Right lobe of liver (tissue), 6 donors: ENCODE data around the gene GTPBP3. TPM values are rescaled to one million over a fixed set of nuclear protein-coding genes. Genes with fewer than 3 reads are reported as not detected.

Experiments used
- ATAC-seq, 4 donors: fragments of 200-7000 bp; cut with Tn5 transposase; one replicate each; pipeline ENCODE4 v1.9.1; 2020; ENCODE audit warnings: mild to moderate bottlenecking in 4 of 4, moderate library complexity in 4 of 4
- DNase-seq, 3 donors: peaks; one replicate each; pipeline ENCODE4 v3.0.0-alpha.2; 2020
- H3K27ac ChIP-seq, 3 donors: fragments of 200-600 bp; one replicate each; pipeline ENCODE4 v1.8.0; 2022
- H3K27me3 ChIP-seq, 2 donors: fragments of 200-600 bp; one replicate each; pipeline ENCODE4 v1.8.0; 2022
- H3K36me3 ChIP-seq, 4 donors: fragments of 200-600 bp; sonication (generic) in 1 of 4; one replicate each; pipeline versions ENCODE4 v1.5.1 to v1.8.0; 2017 to 2022; ENCODE audit warnings: control low read depth in 1 of 4
- H3K4me1 ChIP-seq, 4 donors: fragments of 200-600 bp; sonication (generic) in 1 of 4; one replicate each; pipeline versions ENCODE4 v1.5.1 to v1.8.0; 2017 to 2022; ENCODE audit warnings: control low read depth in 1 of 4
- H3K4me3 ChIP-seq, 3 donors: fragments of 200-600 bp; one replicate each; pipeline ENCODE4 v1.8.0; 2022
- H3K9me3 ChIP-seq, 4 donors: fragments of 200-600 bp; sonication (generic) in 1 of 4; one replicate each; pipeline versions ENCODE4 v1.5.1 to v1.8.0; 2017 to 2022; ENCODE audit warnings: control low read depth in 1 of 4
- CTCF ChIP-seq, 4 donors: fragments of 200-600 bp in 3 of 4; fragments of 450-650 bp in 1 of 4; IDR thresholded peaks; one replicate each; pipeline versions ENCODE4 v1.5.1 to v1.8.0; 2016 to 2022; ENCODE audit warnings: antibody characterized with exemption in 4 of 4, mild to moderate bottlenecking in 2 of 4
- POLR2A ChIP-seq: fragments of 450-650 bp; IDR thresholded peaks from one replicate; pipeline ENCODE4 v1.6.1; 2017; ENCODE audit warnings: antibody characterized with exemption, mild to moderate bottlenecking
- WGBS: methylation state at CpG from one replicate; pipeline ENCODE4 v1.1.6; 2018; ENCODE audit warnings: low coverage, low lambda C conversion rate; ENCODE audit not compliant: insufficient coverage; ENCODE audit errors: missing lambda C conversion rate; 5-methylcytosine and 5-hydroxymethylcytosine counted together
- intact Hi-C, 2 donors: fragments of 100-400 bp; cut with DNase I; formaldehyde crosslinking; loops; one replicate each; pipeline versions ENCODE4 v1.11.2 to v1.14.1; 2022
- long read RNA-seq: library from polyadenylated mRNA; unstranded; transcript quantifications from one replicate; pipeline ENCODE4 v2.0.0, GENCODE V29; 2019
- total RNA-seq, 6 experiments: library from RNA; depleted of rRNA in 2 of 6; stranded (reverse); fragments of >200 nt in 2 of 6; fragmentation: NEBNext Ultra II Directional in 3 of 6; extraction: Animal tissue kit (Norgen Biotek cat#: 25700) in 3 of 6; gene quantifications; one replicate each; pipeline versions ENCODE4 v1.1.0 to v1.2.4, GENCODE V29; 2016 to 2023
- donor health status: DM: no; HTN: yes; CAD: no.
- donor health status: DM: no; HTN: no; CAD: no.
- donor health status: DM: no; HTN: no; CAD: no.
- donor health status: DM: no; HTN: yes; CAD: no.
- donor health status: DM: no; HTN: yes; CAD: no.

GTPBP3 gene
- 10 to 100 TPM; 10.3 to 23.6 (median 13.6) TPM for total RNA-seq
- long read RNA-seq, partial matches to known transcripts = 0 of 1 reads
- long read RNA-seq, other reads (novel, unspliced or antisense) = 0 of 1 reads

GRCh38 chr19:17336872-17337674, at the start of gene GTPBP3:
Gene GTPBP3 (plus strand): TSS chr19:17337553. CDS start chr19:17337612, 59 bp downstream.
- ATAC-seq = peak; percentile 78 to 87 (median 83)
- peak; percentile 96 to 97 (median 96) for DNase-seq
- WGBS = 0% methylated on average over 23 of the region's 41 CpGs
- TF ChIP-seq POLR2A (no peak), CTCF (IDR thresholded peaks at IDR 0.05) (no peak)
- Histone ChIP-seq H3K36me3 (no peaks in the 10 kb centered on the region), H3K27ac (peak within 1 kb of the TSS; percentile 77 to 78 (median 78)), H3K27me3 (no peaks in the 10 kb centered on the region), H3K4me1 (peaks cover 0 to 24% (median 5%) of the 10 kb centered on the region in 4 donors), H3K4me3 (peak within 1 kb of the TSS; percentile 63 to 73 (median 67)), H3K9me3 (no peaks in the 10 kb centered on the region)
- intact Hi-C loops = no loop called here

- WGBS = 12% methylated on average over 10 of the region's 22 CpGs
- intact Hi-C loops = loop anchor here in 1 of 2 donors (10.0 kb wide), 1 partner anchor 225 kb away; no protein-coding TSS in a partner anchor
- H3K27ac ChIP-seq = no peak overlapping the region
Measured at GRCh38 chr19:17289489-17289888, 47.9 kb upstream of the GTPBP3 start.

GRCh38 chr19:17292301-17293074, 44.9 kb upstream of the GTPBP3 start:
- H3K27me3 ChIP-seq = no peaks in the 10 kb centered on the region
- WGBS = no CpG with 5 or more reads among the region's 46 CpGs
- peak overlapping the region; percentile 38 to 55 (median 49) for H3K4me3 ChIP-seq
- no peaks in the 10 kb centered on the region for H3K4me1 ChIP-seq
- no peaks in the 10 kb centered on the region for H3K9me3 ChIP-seq
- intact Hi-C loops = no loop called here
- H3K36me3 ChIP-seq = no peaks in the 10 kb centered on the region
- no peak overlapping the region for H3K27ac ChIP-seq
- TF ChIP-seq POLR2A (no peak), CTCF (IDR thresholded peaks at IDR 0.05) (peak; percentile 39 to 62 (median 50))
- DNase-seq = peak; percentile 61 to 72 (median 64)
- peak; percentile 81 to 92 (median 87) for ATAC-seq

More at GRCh38 chr19:17289489-17289888, 47.9 kb upstream of the GTPBP3 start:
- Histone ChIP-seq H3K4me3 (no peak overlapping the region), H3K9me3 (no peaks in the 10 kb centered on the region), H3K4me1 (no peaks in the 10 kb centered on the region), H3K27me3 (no peaks in the 10 kb centered on the region), H3K36me3 (no peaks in the 10 kb centered on the region)
- DNase-seq (peak in 1 of 3 donors; percentile 65), ATAC-seq (peak; percentile 39 to 60 (median 50))
- peak in 1 of 4 donors; percentile 16 for TF ChIP-seq CTCF (IDR thresholded peaks at IDR 0.05)
- TF ChIP-seq POLR2A = no peak

- Histone ChIP-seq H3K36me3 (no peaks in the 10 kb centered on the region), H3K9me3 (no peaks in the 10 kb centered on the region), H3K4me1 (no peaks in the 10 kb centered on the region), H3K27me3 (no peaks in the 10 kb centered on the region), H3K27ac (no peak overlapping the region), H3K4me3 (no peak overlapping the region)
- 87% methylated on average over 11 of the region's 14 CpGs for WGBS
- DNase-seq = no peak
- intact Hi-C loops = no loop called here
- no peak for ATAC-seq
- TF ChIP-seq CTCF (IDR thresholded peaks at IDR 0.05) (no peak), POLR2A (no peak)
Measured at GRCh38 chr19:17293605-17294004, 43.7 kb upstream of the GTPBP3 start.
